ENCODE results near the gene DNLZ. TPM values are rescaled to one million over a fixed set of nuclear protein-coding genes. Genes with fewer than 3 reads are reported as not detected.

DNLZ gene
- total and polyA plus RNA-seq, 9 of the 15 experiments (the other 6 are each of a cell fraction or from before 2014, with no cell fraction given), result 0.17 to 44.6 (median 3.4) TPM

- TF ChIP-seq, protein P1, sequence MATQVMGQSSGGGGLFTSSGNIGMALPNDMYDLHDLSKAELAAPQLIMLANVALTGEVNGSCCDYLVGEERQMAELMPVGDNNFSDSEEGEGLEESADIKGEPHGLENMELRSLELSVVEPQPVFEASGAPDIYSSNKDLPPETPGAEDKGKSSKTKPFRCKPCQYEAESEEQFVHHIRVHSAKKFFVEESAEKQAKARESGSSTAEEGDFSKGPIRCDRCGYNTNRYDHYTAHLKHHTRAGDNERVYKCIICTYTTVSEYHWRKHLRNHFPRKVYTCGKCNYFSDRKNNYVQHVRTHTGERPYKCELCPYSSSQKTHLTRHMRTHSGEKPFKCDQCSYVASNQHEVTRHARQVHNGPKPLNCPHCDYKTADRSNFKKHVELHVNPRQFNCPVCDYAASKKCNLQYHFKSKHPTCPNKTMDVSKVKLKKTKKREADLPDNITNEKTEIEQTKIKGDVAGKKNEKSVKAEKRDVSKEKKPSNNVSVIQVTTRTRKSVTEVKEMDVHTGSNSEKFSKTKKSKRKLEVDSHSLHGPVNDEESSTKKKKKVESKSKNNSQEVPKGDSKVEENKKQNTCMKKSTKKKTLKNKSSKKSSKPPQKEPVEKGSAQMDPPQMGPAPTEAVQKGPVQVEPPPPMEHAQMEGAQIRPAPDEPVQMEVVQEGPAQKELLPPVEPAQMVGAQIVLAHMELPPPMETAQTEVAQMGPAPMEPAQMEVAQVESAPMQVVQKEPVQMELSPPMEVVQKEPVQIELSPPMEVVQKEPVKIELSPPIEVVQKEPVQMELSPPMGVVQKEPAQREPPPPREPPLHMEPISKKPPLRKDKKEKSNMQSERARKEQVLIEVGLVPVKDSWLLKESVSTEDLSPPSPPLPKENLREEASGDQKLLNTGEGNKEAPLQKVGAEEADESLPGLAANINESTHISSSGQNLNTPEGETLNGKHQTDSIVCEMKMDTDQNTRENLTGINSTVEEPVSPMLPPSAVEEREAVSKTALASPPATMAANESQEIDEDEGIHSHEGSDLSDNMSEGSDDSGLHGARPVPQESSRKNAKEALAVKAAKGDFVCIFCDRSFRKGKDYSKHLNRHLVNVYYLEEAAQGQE (IDR thresholded peaks at IDR 0.05; ENCODE audit: borderline replicate concordance), result peak; percentile 80
- TF ChIP-seq, protein P1 (CRISPR knock-in tag; IDR thresholded peaks at IDR 0.05; ENCODE audit: low read depth), result no peak
- TF ChIP-seq ZNF253 (CRISPR knock-in tag; conservative IDR thresholded peaks at IDR 0.05), result no peak
- TF ChIP-seq, protein P2, sequence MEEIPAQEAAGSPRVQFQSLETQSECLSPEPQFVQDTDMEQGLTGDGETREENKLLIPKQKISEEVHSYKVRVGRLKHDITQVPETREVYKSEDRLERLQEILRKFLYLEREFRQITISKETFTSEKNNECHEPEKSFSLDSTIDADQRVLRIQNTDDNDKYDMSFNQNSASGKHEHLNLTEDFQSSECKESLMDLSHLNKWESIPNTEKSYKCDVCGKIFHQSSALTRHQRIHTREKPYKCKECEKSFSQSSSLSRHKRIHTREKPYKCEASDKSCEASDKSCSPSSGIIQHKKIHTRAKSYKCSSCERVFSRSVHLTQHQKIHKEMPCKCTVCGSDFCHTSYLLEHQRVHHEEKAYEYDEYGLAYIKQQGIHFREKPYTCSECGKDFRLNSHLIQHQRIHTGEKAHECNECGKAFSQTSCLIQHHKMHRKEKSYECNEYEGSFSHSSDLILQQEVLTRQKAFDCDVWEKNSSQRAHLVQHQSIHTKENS (CRISPR knock-in tag; IDR thresholded peaks at IDR 0.05), result no peak
- peak; percentile 64 for TF ChIP-seq RB1 (IDR thresholded peaks at IDR 0.05; ENCODE audit: low read depth)
- peak; percentile 41 for TF ChIP-seq PRDM10 (IDR thresholded peaks at IDR 0.05; ENCODE audit: partially characterized antibody)
- TF ChIP-seq ID3 (CRISPR knock-in tag; IDR thresholded peaks at IDR 0.05), result no peak
- TF ChIP-seq ID3 (tag; IDR thresholded peaks at IDR 0.05), result no peak
- TF ChIP-seq SP1 (CRISPR knock-in tag; IDR thresholded peaks at IDR 0.05), result peak; percentile 46; the same call in 1 of the 2 replicates
- no peak for TF ChIP-seq GABPB2 (CRISPR knock-in tag; conservative IDR thresholded peaks at IDR 0.05)
- TF ChIP-seq FOXK2 (conservative IDR thresholded peaks at IDR 0.05 in 1 of 2, IDR thresholded peaks at IDR 0.05 in 1 of 2; ENCODE audit: low read depth in 2 of 2), result no peak
- TF ChIP-seq ZNF785 (CRISPR knock-in tag; IDR thresholded peaks at IDR 0.05), result no peak
These were observed 24.2 kb downstream of the DNLZ start (continued) for GRCh38 chr9:136339173-136339957.

Measured in K562 (cell line).